Spleen (tissue), 7 donors: ENCODE measurements around the gene GRP.

ENCODE experiments used
- POLR2A ChIP-seq, 3 donors: fragments of 450-650 bp; IDR thresholded peaks; one replicate each; pipeline ENCODE4 v1.5.1; 2017; ENCODE audit warnings: antibody characterized with exemption in 3 of 3, mild to moderate bottlenecking in 1 of 3
- POLR2AphosphoS5 ChIP-seq, 3 donors: sonication (generic); formaldehyde crosslinking; IDR thresholded peaks; one replicate each; pipeline ENCODE4 v1.5.1; 2017; ENCODE audit warnings: antibody characterized with exemption in 3 of 3
- TF ChIP-seq, protein P1 (sequence below), 11 experiments: fragments of 200-600 bp in 7 of 11; fragments of 450-650 bp in 4 of 11; sonication (generic) in 4 of 11; IDR thresholded peaks in 8 of 11; conservative IDR thresholded peaks in 3 of 11; 1 replicate in 7 of 11; 2 replicates in 4 of 11; pipeline versions ENCODE4 v1.4.0 to v1.8.0; 2016 to 2021; ENCODE audit warnings: antibody characterized with exemption in 11 of 11, inconsistent platforms in 4 of 11, mild to moderate bottlenecking in 1 of 11
- donor health status: DM: no; HTN: no; CAD: no; lungs with moderate emphysema.
- donor health status: DM: no; HTN: no; CAD: no.
- donor health status: DM: no; HTN: no; CAD: no.

DNA sequence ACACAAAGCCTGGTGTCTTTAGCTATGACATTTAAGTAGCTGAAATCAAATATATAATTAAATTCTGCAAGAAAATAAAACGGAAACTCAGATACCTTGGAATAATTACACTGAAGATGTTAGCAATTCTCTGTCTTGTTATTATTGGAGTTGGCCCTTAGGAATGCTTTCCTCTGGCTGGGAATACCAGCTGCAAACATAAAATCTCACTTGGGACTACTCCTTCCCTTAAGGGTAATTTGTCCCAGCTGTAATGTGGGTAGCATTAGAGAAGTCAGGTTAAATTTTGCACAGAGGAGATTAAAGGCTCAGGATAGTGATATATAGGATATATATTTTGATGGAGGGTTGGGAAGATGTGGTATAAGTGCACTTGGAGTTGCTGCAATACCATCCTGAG is 37.3 kb upstream of the GRP start:
- TF ChIP-seq, protein P1, sequence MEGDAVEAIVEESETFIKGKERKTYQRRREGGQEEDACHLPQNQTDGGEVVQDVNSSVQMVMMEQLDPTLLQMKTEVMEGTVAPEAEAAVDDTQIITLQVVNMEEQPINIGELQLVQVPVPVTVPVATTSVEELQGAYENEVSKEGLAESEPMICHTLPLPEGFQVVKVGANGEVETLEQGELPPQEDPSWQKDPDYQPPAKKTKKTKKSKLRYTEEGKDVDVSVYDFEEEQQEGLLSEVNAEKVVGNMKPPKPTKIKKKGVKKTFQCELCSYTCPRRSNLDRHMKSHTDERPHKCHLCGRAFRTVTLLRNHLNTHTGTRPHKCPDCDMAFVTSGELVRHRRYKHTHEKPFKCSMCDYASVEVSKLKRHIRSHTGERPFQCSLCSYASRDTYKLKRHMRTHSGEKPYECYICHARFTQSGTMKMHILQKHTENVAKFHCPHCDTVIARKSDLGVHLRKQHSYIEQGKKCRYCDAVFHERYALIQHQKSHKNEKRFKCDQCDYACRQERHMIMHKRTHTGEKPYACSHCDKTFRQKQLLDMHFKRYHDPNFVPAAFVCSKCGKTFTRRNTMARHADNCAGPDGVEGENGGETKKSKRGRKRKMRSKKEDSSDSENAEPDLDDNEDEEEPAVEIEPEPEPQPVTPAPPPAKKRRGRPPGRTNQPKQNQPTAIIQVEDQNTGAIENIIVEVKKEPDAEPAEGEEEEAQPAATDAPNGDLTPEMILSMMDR (IDR thresholded peaks at IDR 0.05 in 8 of 11, conservative IDR thresholded peaks at IDR 0.05 in 3 of 11): no peak
- TF ChIP-seq POLR2A (IDR thresholded peaks at IDR 0.05) (no peak), POLR2AphosphoS5 (IDR thresholded peaks at IDR 0.05) (no peak)
